DND-41 (cell line): ENCODE data around the gene SNX1.

Experiments
- ATAC-seq: fragments of 200-7000 bp; cut with Tn5 transposase; 3 replicates; pipeline ENCODE4 v1.9.1; 2021; ENCODE audit warnings: low read depth; ENCODE audit not compliant: insufficient read depth
- DNase-seq: peaks from one replicate; pipeline ENCODE4 v3.0.0-alpha.2; 2020
- H2AFZ ChIP-seq: 2 replicates; pipeline ENCODE4 v1.6.0; 2012; ENCODE audit warnings: low read depth, low read length
- H3K27ac ChIP-seq: 2 replicates; pipeline ENCODE4 v1.5.1; 2012; ENCODE audit warnings: low read length, inconsistent platforms
- H3K27me3 ChIP-seq: fragments of 200-600 bp; sonication (generic); 2 replicates; pipeline ENCODE4 v1.6.0; 2012; ENCODE audit warnings: low read length, mild to moderate bottlenecking, inconsistent platforms; ENCODE audit not compliant: insufficient read depth, poor library complexity
- H3K36me3 ChIP-seq: 2 replicates; pipeline ENCODE4 v1.5.1; 2012; ENCODE audit warnings: low read length, inconsistent platforms; ENCODE audit not compliant: insufficient read depth
- H3K4me1 ChIP-seq: 2 replicates; pipeline ENCODE4 v1.5.1; 2012; ENCODE audit warnings: mild to moderate bottlenecking, low read length; ENCODE audit not compliant: insufficient read depth
- H3K4me2 ChIP-seq: 2 replicates; pipeline ENCODE4 v1.6.0; 2012; ENCODE audit warnings: mild to moderate bottlenecking, moderate library complexity, low read length, inconsistent platforms; ENCODE audit not compliant: insufficient read depth
- H3K4me3 ChIP-seq, 2 experiments: fragments of 200-600 bp in 1 of 2; shearing (Covaris generic) in 1 of 2; 2 replicates each; pipeline ENCODE4 v1.5.1; 2012 to 2016; ENCODE audit warnings: inconsistent platforms in 2 of 2, low read length in 2 of 2, mild to moderate bottlenecking in 2 of 2, low read depth in 1 of 2, moderate library complexity in 1 of 2
- H3K79me2 ChIP-seq: 2 replicates; pipeline ENCODE4 v1.6.0; 2012; ENCODE audit warnings: low read length, inconsistent platforms; ENCODE audit not compliant: insufficient read depth
- H3K9ac ChIP-seq: 2 replicates; pipeline ENCODE4 v1.6.0; 2012; ENCODE audit warnings: low read depth, mild to moderate bottlenecking, inconsistent platforms, low read length, moderate library complexity
- H3K9me3 ChIP-seq: 2 replicates; pipeline ENCODE4 v1.5.1; 2012; ENCODE audit warnings: low read length, moderate library complexity, mild to moderate bottlenecking, inconsistent platforms; ENCODE audit not compliant: insufficient read depth, severe bottlenecking
- H4K20me1 ChIP-seq: 2 replicates; pipeline ENCODE4 v1.6.0; 2012; ENCODE audit warnings: low read length; ENCODE audit not compliant: insufficient read depth
- CTCF ChIP-seq: IDR thresholded peaks from 2 replicates; pipeline ENCODE4 v1.5.1; 2012; ENCODE audit warnings: borderline replicate concordance, low read length, moderate library complexity, mild to moderate bottlenecking; ENCODE audit not compliant: poor library complexity, severe bottlenecking; ENCODE audit errors: extremely low read depth
- EZH2 ChIP-seq: IDR thresholded peaks from 3 replicates; pipeline ENCODE4 v1.6.1; 2012; ENCODE audit warnings: borderline replicate concordance, low read depth, mild to moderate bottlenecking, moderate library complexity, low read length, inconsistent platforms; ENCODE audit not compliant: severe bottlenecking

The SNX1 gene

DNA sequence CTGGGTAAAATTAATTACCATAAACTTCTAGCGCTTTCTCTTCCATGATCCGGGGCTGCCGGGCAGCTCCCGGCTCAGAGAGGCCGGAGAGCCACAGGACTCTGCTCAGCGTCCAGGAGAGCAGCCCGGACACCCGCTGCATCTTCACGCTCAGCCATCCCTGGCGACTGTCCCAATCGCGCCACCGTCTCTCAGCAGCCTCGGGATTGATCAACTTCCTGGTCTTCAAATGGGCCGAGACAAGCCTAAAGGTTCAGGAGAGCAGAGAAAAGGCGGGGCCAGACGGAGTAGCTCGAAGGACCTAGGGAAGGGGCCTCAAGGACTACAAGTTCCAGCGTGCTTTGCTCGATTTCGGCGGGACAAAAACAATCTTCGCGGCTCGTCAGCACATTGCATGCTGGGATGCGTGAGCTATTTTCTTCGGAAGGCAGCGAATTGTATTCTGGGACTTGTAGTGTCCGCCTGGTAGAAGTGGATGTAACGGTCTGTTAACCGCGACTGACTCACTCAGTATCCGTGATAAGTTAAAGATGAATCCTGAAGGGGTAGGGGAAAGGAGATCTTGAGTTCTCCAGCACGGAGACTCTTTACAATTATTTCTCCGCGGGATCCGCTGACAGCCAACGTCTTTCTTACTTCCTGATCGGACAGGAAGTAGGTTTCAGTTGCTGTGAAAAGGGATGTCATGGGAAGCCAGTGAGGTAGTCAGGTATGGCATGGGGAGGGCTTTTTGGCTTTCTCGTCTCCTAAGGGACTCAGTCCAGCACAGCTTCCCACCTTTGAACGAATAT is 2.0 kb upstream of the SNX1 start, which contains the start of gene CIAO2A:
Gene CIAO2A (minus strand): TSS at position 212 of the 791 bp plus-strand sequence. CDS start 70 bp downstream, at position 142.
- H3K9me3 ChIP-seq, result no peaks in the 10 kb centered on the region
- peak within 1 kb of the TSS; percentile 78 for H3K4me2 ChIP-seq
- H2AFZ ChIP-seq, result peak within 1 kb of the TSS; percentile 89
- H3K9ac ChIP-seq, result peak within 1 kb of the TSS; percentile 82
- H3K4me1 ChIP-seq, result peaks cover 50% of the 10 kb centered on the region
- ATAC-seq (peak; percentile 82), DNase-seq (peak; percentile 95)
- peak within 1 kb of the TSS; percentile 97 for H3K27ac ChIP-seq
- no peaks in the 10 kb centered on the region for H3K27me3 ChIP-seq
- peaks cover 87% of the 10 kb centered on the region for H3K79me2 ChIP-seq
- H3K4me3 ChIP-seq, result peak within 1 kb of the TSS; percentile 73 to 77
- peaks cover 7% of the 10 kb centered on the region for H3K36me3 ChIP-seq
- no peak for TF ChIP-seq CTCF
- TF ChIP-seq EZH2, result no peak
- peaks cover 27% of the 10 kb centered on the region for H4K20me1 ChIP-seq

DNA sequence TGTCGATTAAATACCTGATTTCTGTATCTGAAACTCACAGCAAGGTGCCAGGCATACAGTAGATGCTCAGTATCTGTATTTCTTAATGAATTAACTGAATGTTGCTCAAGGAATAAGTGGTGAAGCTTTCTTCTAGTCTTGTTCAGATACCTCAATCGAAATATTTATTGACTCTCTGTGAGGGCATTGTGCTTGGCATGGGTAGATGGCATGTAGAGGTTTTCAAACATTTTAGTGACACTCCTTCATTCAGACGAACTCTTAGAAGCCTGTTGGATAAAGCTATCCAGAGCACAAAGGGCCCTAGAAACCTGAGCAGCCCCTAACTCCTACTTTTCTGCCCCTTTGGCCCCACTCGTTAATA is 369 bp upstream of the SNX1 start:
- peaks cover 52% of the 10 kb centered on the region for H3K4me1 ChIP-seq
- no peak for DNase-seq
- peak overlapping the region; percentile 78 for H3K4me2 ChIP-seq
- H3K9ac ChIP-seq, result peak overlapping the region; percentile 88
- no peaks in the 10 kb centered on the region for H3K9me3 ChIP-seq
- peaks cover 31% of the 10 kb centered on the region for H4K20me1 ChIP-seq
- peak overlapping the region; percentile 77 to 95; a peak in 3 of 4 replicates for H3K4me3 ChIP-seq
- no peaks in the 10 kb centered on the region for H3K27me3 ChIP-seq
- TF ChIP-seq EZH2 (no peak), CTCF (no peak)
- H3K36me3 ChIP-seq, result no peaks in the 10 kb centered on the region
- ATAC-seq, result no peak
- peak overlapping the region; percentile 59 for H2AFZ ChIP-seq
- H3K79me2 ChIP-seq, result peaks cover 94% of the 10 kb centered on the region
- peak overlapping the region; percentile 97 for H3K27ac ChIP-seq

DNA sequence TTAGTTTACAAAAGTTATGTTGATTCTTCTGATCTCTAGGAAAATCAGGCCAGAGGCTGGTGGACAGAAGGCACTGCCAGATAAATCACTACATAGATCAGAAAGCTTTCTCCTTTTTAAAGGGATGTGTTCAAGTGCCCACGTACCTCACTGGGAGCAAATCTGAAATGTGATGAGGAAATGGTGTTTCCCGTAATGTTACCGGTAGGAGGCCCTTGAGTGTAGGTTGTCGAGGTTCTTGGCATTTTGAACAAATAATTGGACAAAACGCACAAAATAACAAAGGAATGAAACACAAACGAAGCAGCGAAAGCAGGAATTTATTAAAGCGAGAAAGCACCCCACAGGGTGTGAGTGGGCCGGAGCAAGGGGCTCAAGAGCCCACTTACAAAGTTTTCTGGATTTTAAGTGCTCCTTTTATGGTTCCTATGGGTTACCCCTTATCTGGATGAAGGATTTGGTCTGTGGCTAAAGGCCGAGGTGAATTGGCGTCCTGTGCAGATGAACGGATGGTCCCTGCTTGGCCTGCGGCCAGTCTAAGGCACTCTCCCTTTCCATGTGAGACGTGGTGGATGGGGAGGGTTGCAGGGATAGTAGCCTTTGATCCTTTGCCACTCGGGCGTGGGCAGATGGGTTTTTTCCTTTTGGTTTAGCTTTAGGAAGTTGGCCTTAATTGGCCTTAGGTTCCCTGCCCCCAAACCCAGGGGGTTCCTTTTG is 1.0 kb downstream of the SNX1 start:
- Histone ChIP-seq H3K4me1 (peaks cover 52% of the 10 kb centered on the region), H3K27me3 (no peaks in the 10 kb centered on the region), H3K4me2 (peak overlapping the region; percentile 78), H3K9ac (peak overlapping the region; percentile 88), H3K36me3 (no peaks in the 10 kb centered on the region), H4K20me1 (peaks cover 42% of the 10 kb centered on the region), H3K9me3 (no peaks in the 10 kb centered on the region), H3K27ac (peak overlapping the region; percentile 81), H3K79me2 (peaks cover 96% of the 10 kb centered on the region), H3K4me3 (peak overlapping the region; percentile 77 to 95), H2AFZ (no peak overlapping the region)
- DNase-seq (no peak), ATAC-seq (no peak)
- TF ChIP-seq EZH2 (no peak), CTCF (peak; percentile 35)
